ACC112 (cell line): ENCODE results near the gene DNAJB4.
"Not testable (repeated sequence)": the region's sequence is repeated elsewhere in the genome, so short reads cannot be mapped to it uniquely, and the experiment has no call there.

ENCODE experiments used
- H2AFZ ChIP-seq: fragments of 200-600 bp; sonication (generic); one replicate; pipeline ENCODE4 v1.6.0; 2017; ENCODE audit warnings: antibody characterized with exemption, low read length; ENCODE audit not compliant: unreplicated experiment
- H3K27ac ChIP-seq: fragments of 200-600 bp; sonication (generic); 2 replicates; pipeline ENCODE4 v1.5.1; 2014; ENCODE audit warnings: low read depth, mild to moderate bottlenecking, antibody characterized with exemption, low read length, moderate library complexity
- H3K27me3 ChIP-seq: fragments of 200-600 bp; sonication (generic); 2 replicates; pipeline ENCODE4 v1.6.1; 2014; ENCODE audit warnings: mild to moderate bottlenecking, antibody characterized with exemption, low read length, moderate library complexity, mixed read lengths; ENCODE audit not compliant: insufficient read depth
- H3K36me3 ChIP-seq: fragments of 200-600 bp; sonication (generic); 2 replicates; pipeline ENCODE4 v1.6.1; 2016; ENCODE audit warnings: mild to moderate bottlenecking, antibody characterized with exemption, low read length, moderate library complexity, mixed read lengths; ENCODE audit not compliant: insufficient read depth
- H3K4me1 ChIP-seq: fragments of 200-600 bp; sonication (generic); one replicate; pipeline ENCODE4 v1.6.1; 2016; ENCODE audit warnings: low read length, mixed read lengths; ENCODE audit not compliant: insufficient read depth, unreplicated experiment, control insufficient read depth
- H3K4me3 ChIP-seq: fragments of 200-600 bp; sonication (generic); 2 replicates; pipeline ENCODE4 v1.5.1; 2014; ENCODE audit warnings: mild to moderate bottlenecking, low read depth, low read length
- H3K79me2 ChIP-seq: fragments of 200-600 bp; sonication (generic); one replicate; pipeline ENCODE4 v1.6.0; 2016; ENCODE audit warnings: low read length; ENCODE audit not compliant: control insufficient read depth, unreplicated experiment, insufficient read depth

Gene DNAJB4

GRCh38 chr1:78007677-78008341 is 3.1 kb downstream of the DNAJB4 start:
- peak overlapping the region; percentile 96 for H3K4me3 ChIP-seq
- peaks cover 75% of the 10 kb centered on the region for H3K79me2 ChIP-seq
- H2AFZ ChIP-seq: no peak overlapping the region

GRCh38 chr1:78009276-78009675 is 4.5 kb downstream of the DNAJB4 start:
- peaks cover 25% of the 10 kb centered on the region for H3K4me1 ChIP-seq
- 0 out of 2 replicates have a peak overlapping the region, but pooled peaks have one; percentile 26 for H3K27ac ChIP-seq
- H3K79me2 ChIP-seq: peaks cover 83% of the 10 kb centered on the region
- H3K4me3 ChIP-seq: peak overlapping the region; percentile 96
- H3K27me3 ChIP-seq: no peaks in the 10 kb centered on the region
- H3K36me3 ChIP-seq: peaks cover 17% of the 10 kb centered on the region
- H2AFZ ChIP-seq: no peak overlapping the region

More at GRCh38 chr1:78007677-78008341, 3.1 kb downstream of the DNAJB4 start:
- Histone ChIP-seq H3K27me3 (no peaks in the 10 kb centered on the region), H3K27ac (peak overlapping the region; percentile 43), H3K4me1 (peaks cover 30% of the 10 kb centered on the region), H3K36me3 (peaks cover 8% of the 10 kb centered on the region)

- H2AFZ ChIP-seq: no peak overlapping the region
- peak overlapping the region; percentile 96 for H3K4me3 ChIP-seq
- peak overlapping the region; percentile 19 for H3K27ac ChIP-seq
- H3K79me2 ChIP-seq: peaks cover 83% of the 10 kb centered on the region
- H3K36me3 ChIP-seq: peaks cover 20% of the 10 kb centered on the region
- no peaks in the 10 kb centered on the region for H3K27me3 ChIP-seq
- peaks cover 25% of the 10 kb centered on the region for H3K4me1 ChIP-seq
Observed at GRCh38 chr1:78009836-78010235, 5.1 kb downstream of the DNAJB4 start.

GRCh38 chr1:78011050-78011449 is 6.3 kb downstream of the DNAJB4 start:
- no peak overlapping the region for H3K27ac ChIP-seq

GRCh38 chr1:78015148-78015547 is 10.4 kb downstream of the DNAJB4 start:
- peaks cover 44% of the 10 kb centered on the region for H3K36me3 ChIP-seq
- H3K27me3 ChIP-seq: no peaks in the 10 kb centered on the region
- H2AFZ ChIP-seq: no peak overlapping the region
- H3K4me1 ChIP-seq: peaks cover 14% of the 10 kb centered on the region
- no peak overlapping the region for H3K27ac ChIP-seq
- H3K4me3 ChIP-seq: no peak overlapping the region
- peaks cover 39% of the 10 kb centered on the region for H3K79me2 ChIP-seq

More at GRCh38 chr1:78011050-78011449, 6.3 kb downstream of the DNAJB4 start:
- Histone ChIP-seq H2AFZ (no peak overlapping the region), H3K4me3 (peak overlapping the region; percentile 96), H3K79me2 (peaks cover 79% of the 10 kb centered on the region), H3K36me3 (peaks cover 28% of the 10 kb centered on the region), H3K27me3 (no peaks in the 10 kb centered on the region), H3K4me1 (peaks cover 25% of the 10 kb centered on the region)

DNA sequence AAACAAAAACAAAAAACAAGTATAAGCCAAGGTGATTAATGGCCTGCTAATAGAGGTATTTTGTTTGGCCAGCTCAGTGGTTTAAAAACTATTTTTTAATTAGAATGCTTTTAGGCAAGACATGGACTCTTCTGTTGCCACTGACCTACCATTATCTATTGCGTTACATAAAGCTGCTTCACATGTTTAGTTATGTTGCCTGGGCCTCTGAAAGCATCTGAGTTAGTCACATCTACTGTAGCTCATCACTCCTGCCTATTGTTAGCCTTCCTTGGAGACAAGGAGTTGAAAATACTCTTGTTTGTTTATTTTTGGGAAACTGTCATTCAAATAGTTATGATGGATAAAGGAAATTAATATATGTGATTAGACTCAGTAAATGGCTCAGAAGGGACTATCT is 14.3 kb downstream of the DNAJB4 start:
- Histone ChIP-seq H3K79me2 (peaks cover 9% of the 10 kb centered on the region), H3K27ac (peak overlapping the region; percentile 35), H2AFZ (no peak overlapping the region), H3K27me3 (no peaks in the 10 kb centered on the region), H3K4me1 (no peaks in the 10 kb centered on the region), H3K4me3 (no peak overlapping the region), H3K36me3 (peaks cover 34% of the 10 kb centered on the region)

DNA sequence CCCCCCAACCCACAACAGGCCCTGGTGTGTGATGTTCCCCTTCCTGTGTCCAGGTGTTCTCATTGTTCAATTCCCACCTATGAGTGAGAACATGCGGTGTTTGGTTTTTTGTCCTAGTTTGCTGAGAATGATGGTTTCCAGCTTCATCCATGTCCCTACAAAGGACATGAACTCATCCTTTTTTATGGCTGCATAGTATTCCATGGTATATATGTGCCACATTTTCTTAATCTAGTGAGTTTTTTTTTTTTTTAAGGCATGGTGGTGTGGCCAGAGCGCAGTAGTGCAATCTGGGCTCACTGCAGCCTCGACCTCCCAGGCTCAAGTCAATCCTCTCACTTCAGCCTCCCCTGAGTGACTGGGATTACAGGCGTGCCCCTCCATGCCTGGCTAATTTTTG is 16.4 kb downstream of the DNAJB4 start:
- H3K79me2 ChIP-seq, H3K4me3 ChIP-seq: not testable (repeated sequence)
- H3K36me3 ChIP-seq: peaks cover 22% of the 10 kb centered on the region

GRCh38 chr1:78029793-78030192 is 25.1 kb downstream of the DNAJB4 start:
- no peak overlapping the region for H2AFZ ChIP-seq
- no peak overlapping the region for H3K4me3 ChIP-seq
- H3K79me2 ChIP-seq: no peaks in the 10 kb centered on the region
- H3K4me1 ChIP-seq: peaks cover 7% of the 10 kb centered on the region
- no peaks in the 10 kb centered on the region for H3K36me3 ChIP-seq
- H3K27me3 ChIP-seq: no peaks in the 10 kb centered on the region
- H3K27ac ChIP-seq: no peak overlapping the region

More for the DNA sequence above, 16.4 kb downstream of the DNAJB4 start:
- not testable (repeated sequence) for H3K27me3 ChIP-seq, H3K27ac ChIP-seq, H2AFZ ChIP-seq, H3K4me1 ChIP-seq

DNA sequence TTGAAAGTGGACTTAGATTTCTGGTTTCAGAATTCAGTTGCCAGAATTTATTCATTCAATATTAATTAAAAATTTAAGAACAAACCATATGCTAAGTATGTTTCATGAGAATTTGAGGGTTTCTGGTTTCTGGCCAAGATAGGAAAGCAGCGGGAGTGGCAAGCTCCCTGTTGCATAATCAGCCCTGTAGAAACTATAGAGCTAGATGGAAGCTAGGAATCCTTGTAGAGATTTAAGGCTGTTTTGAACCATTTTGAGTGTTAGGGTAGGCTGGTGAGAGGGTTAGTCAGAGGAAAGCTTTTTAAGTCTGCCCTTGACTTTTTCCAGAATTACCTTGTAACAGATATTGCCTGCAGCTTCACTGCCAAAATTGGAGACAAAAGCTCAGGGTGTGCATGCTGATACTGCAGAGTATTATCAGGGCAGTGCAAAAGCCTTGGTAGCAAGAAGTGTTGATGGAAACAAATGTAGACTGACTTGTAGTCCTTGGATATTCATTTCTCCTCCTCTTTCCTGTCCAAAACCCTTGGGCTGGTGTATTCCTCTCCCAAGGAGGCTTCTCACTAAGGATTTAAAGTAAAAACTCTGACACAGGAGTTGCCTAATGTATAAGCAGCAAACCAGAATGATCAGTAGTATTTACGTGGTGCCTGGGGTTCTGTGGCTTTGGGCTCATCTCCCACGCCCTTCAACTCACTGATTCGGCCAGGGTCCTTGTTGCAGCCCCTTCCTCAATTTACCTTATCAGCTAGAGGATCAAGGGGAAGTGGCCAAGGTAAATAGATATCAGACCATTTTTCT is 28.5 kb downstream of the DNAJB4 start:
- no peaks in the 10 kb centered on the region for H3K79me2 ChIP-seq
- H3K4me3 ChIP-seq: no peak overlapping the region
- no peaks in the 10 kb centered on the region for H3K36me3 ChIP-seq
- H3K27ac ChIP-seq: no peak overlapping the region
- no peak overlapping the region for H2AFZ ChIP-seq
- H3K4me1 ChIP-seq: peaks cover 11% of the 10 kb centered on the region
- no peaks in the 10 kb centered on the region for H3K27me3 ChIP-seq

DNA sequence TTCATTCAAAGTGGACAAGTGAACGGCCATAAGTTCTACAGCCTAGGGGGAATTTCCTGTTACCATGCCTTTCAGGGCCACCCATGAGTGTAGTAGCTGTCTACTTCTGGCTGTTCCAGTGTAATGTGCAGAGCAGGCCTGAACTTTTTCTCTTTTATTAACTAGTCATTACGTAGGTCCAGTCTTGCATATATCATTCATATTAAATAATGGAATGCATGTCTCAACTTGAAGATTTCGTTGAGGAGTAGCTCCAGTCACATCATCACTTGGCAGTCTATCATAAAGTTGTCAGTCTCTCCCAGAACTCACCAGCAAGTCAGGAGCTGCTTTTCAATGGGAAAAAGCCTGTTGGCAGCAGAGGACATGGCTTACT is 29.0 kb downstream of the DNAJB4 start:
- Histone ChIP-seq H3K27ac (no peak overlapping the region), H3K79me2 (no peaks in the 10 kb centered on the region), H2AFZ (no peak overlapping the region), H3K36me3 (no peaks in the 10 kb centered on the region), H3K4me1 (peaks cover 17% of the 10 kb centered on the region), H3K27me3 (no peaks in the 10 kb centered on the region), H3K4me3 (no peak overlapping the region)

GRCh38 chr1:78035121-78035520 is 30.4 kb downstream of the DNAJB4 start:
- no peak overlapping the region for H3K27ac ChIP-seq
- H3K36me3 ChIP-seq: no peaks in the 10 kb centered on the region
- no peak overlapping the region for H3K4me3 ChIP-seq
- H3K79me2 ChIP-seq: no peaks in the 10 kb centered on the region
- no peaks in the 10 kb centered on the region for H3K27me3 ChIP-seq
- peaks cover 22% of the 10 kb centered on the region for H3K4me1 ChIP-seq
- no peak overlapping the region for H2AFZ ChIP-seq
